Activated T-cell treated with anti-CD3 and anti-CD28 coated beads, Interleukin-2, amount 50 U/mL, for 4 hours (primary cell): ENCODE data around the gene HIRA. TPM values are rescaled to one million over a fixed set of nuclear protein-coding genes. Genes with fewer than 3 reads are reported as not detected.

Experiments
- ATAC-seq, 2 donors: fragments of 200-7000 bp; cut with Tn5 transposase; one replicate each; pipeline ENCODE4 v1.10.0; 2021
- DNase-seq: peaks from one replicate; pipeline ENCODE4 v3.0.0-alpha.2; 2020
- H3K27me3 Mint-ChIP-seq: one replicate; pipeline ENCODE4 v1.8.0; 2021; ENCODE audit warnings: low read depth, mixed read lengths
- H3K36me3 Mint-ChIP-seq: one replicate; pipeline ENCODE4 v1.8.0; 2022; ENCODE audit warnings: mixed read lengths; ENCODE audit not compliant: insufficient read depth
- H3K4me1 Mint-ChIP-seq: one replicate; pipeline ENCODE4 v1.8.0; 2021; ENCODE audit warnings: low read depth, mixed read lengths
- H3K4me3 Mint-ChIP-seq: one replicate; pipeline ENCODE4 v1.8.0; 2021; ENCODE audit warnings: mild to moderate bottlenecking, moderate library complexity, mixed read lengths
- H3K9me3 Mint-ChIP-seq: one replicate; pipeline ENCODE4 v1.8.0; 2021; ENCODE audit warnings: mixed read lengths
- total RNA-seq, 3 donors: library from RNA; stranded (reverse); gene quantifications; one replicate each; pipeline ENCODE4 v1.2.1, GENCODE V29; 2021

HIRA gene
- total RNA-seq, 3 donors from 2014 or later = 36.8 to 41.4 (median 38.2) TPM

GRCh38 chr22:19419464-19420178, 11.9 kb downstream of the HIRA start:
- Mint-ChIP-seq H3K27me3 (no peaks in the 10 kb centered on the region), H3K36me3 (peaks cover 4% of the 10 kb centered on the region), H3K9me3 (no peaks in the 10 kb centered on the region), H3K4me3 (peak overlapping the region; percentile 22), H3K4me1 (peaks cover 64% of the 10 kb centered on the region)
- ATAC-seq (peak; percentile 97 to 98), DNase-seq (no peak)

GRCh38 chr22:19419086-19419463, 12.5 kb downstream of the HIRA start:
- peaks cover 61% of the 10 kb centered on the region for H3K4me1 Mint-ChIP-seq
- no peaks in the 10 kb centered on the region for H3K9me3 Mint-ChIP-seq
- no peaks in the 10 kb centered on the region for H3K27me3 Mint-ChIP-seq
- no peak for ATAC-seq
- DNase-seq = no peak
- no peak overlapping the region for H3K4me3 Mint-ChIP-seq
- H3K36me3 Mint-ChIP-seq = peaks cover 5% of the 10 kb centered on the region

GRCh38 chr22:19412923-19413322, 18.6 kb downstream of the HIRA start:
- H3K36me3 Mint-ChIP-seq = peaks cover 20% of the 10 kb centered on the region
- no peaks in the 10 kb centered on the region for H3K9me3 Mint-ChIP-seq
- no peak overlapping the region for H3K4me3 Mint-ChIP-seq
- DNase-seq (no peak), ATAC-seq (no peak)
- H3K27me3 Mint-ChIP-seq = no peaks in the 10 kb centered on the region
- H3K4me1 Mint-ChIP-seq = peaks cover 20% of the 10 kb centered on the region

GRCh38 chr22:19412478-19412877, 19.1 kb downstream of the HIRA start:
- DNase-seq (no peak), ATAC-seq (no peak)
- H3K9me3 Mint-ChIP-seq = no peaks in the 10 kb centered on the region
- no peak overlapping the region for H3K4me3 Mint-ChIP-seq
- H3K36me3 Mint-ChIP-seq = peaks cover 21% of the 10 kb centered on the region
- H3K4me1 Mint-ChIP-seq = peaks cover 18% of the 10 kb centered on the region
- no peaks in the 10 kb centered on the region for H3K27me3 Mint-ChIP-seq

GRCh38 chr22:19411690-19412045, 19.9 kb downstream of the HIRA start:
- no peaks in the 10 kb centered on the region for H3K27me3 Mint-ChIP-seq
- ATAC-seq (no peak), DNase-seq (no peak)
- H3K4me1 Mint-ChIP-seq = peaks cover 18% of the 10 kb centered on the region
- H3K9me3 Mint-ChIP-seq = no peaks in the 10 kb centered on the region
- peaks cover 25% of the 10 kb centered on the region for H3K36me3 Mint-ChIP-seq
- H3K4me3 Mint-ChIP-seq = no peak overlapping the region

GRCh38 chr22:19410941-19411689, 20.4 kb downstream of the HIRA start:
- DNase-seq = no peak
- H3K9me3 Mint-ChIP-seq = no peaks in the 10 kb centered on the region
- no peak for ATAC-seq
- peaks cover 28% of the 10 kb centered on the region for H3K36me3 Mint-ChIP-seq
- no peak overlapping the region for H3K4me3 Mint-ChIP-seq
- peaks cover 18% of the 10 kb centered on the region for H3K4me1 Mint-ChIP-seq
- H3K27me3 Mint-ChIP-seq = no peaks in the 10 kb centered on the region

GRCh38 chr22:19407649-19408606, 23.6 kb downstream of the HIRA start:
- Mint-ChIP-seq H3K4me3 (no peak overlapping the region), H3K36me3 (peaks cover 44% of the 10 kb centered on the region), H3K27me3 (no peaks in the 10 kb centered on the region), H3K4me1 (peaks cover 8% of the 10 kb centered on the region), H3K9me3 (no peaks in the 10 kb centered on the region)
- ATAC-seq (no peak), DNase-seq (no peak)

GRCh38 chr22:19406846-19407245, 24.7 kb downstream of the HIRA start:
- H3K36me3 Mint-ChIP-seq = peaks cover 45% of the 10 kb centered on the region
- ATAC-seq (no peak), DNase-seq (no peak)
- no peak overlapping the region for H3K4me3 Mint-ChIP-seq
- H3K27me3 Mint-ChIP-seq = no peaks in the 10 kb centered on the region
- H3K9me3 Mint-ChIP-seq = no peaks in the 10 kb centered on the region
- H3K4me1 Mint-ChIP-seq = peaks cover under 1% of the 10 kb centered on the region

- Mint-ChIP-seq H3K4me3 (no peak overlapping the region), H3K4me1 (no peaks in the 10 kb centered on the region), H3K27me3 (no peaks in the 10 kb centered on the region), H3K9me3 (no peaks in the 10 kb centered on the region), H3K36me3 (peaks cover 50% of the 10 kb centered on the region)
- ATAC-seq (no peak), DNase-seq (no peak)
Observed at GRCh38 chr22:19406281-19406811, 25.2 kb downstream of the HIRA start.

GRCh38 chr22:19405652-19406051, 25.9 kb downstream of the HIRA start:
- no peak for DNase-seq
- Mint-ChIP-seq H3K4me3 (no peak overlapping the region), H3K36me3 (peaks cover 55% of the 10 kb centered on the region), H3K27me3 (no peaks in the 10 kb centered on the region), H3K9me3 (no peaks in the 10 kb centered on the region), H3K4me1 (no peaks in the 10 kb centered on the region)
- ATAC-seq = no peak

GRCh38 chr22:19405133-19405532, 26.4 kb downstream of the HIRA start:
- H3K27me3 Mint-ChIP-seq = no peaks in the 10 kb centered on the region
- no peak overlapping the region for H3K4me3 Mint-ChIP-seq
- ATAC-seq (no peak), DNase-seq (no peak)
- no peaks in the 10 kb centered on the region for H3K4me1 Mint-ChIP-seq
- no peaks in the 10 kb centered on the region for H3K9me3 Mint-ChIP-seq
- peaks cover 60% of the 10 kb centered on the region for H3K36me3 Mint-ChIP-seq

GRCh38 chr22:19404676-19405075, 26.9 kb downstream of the HIRA start:
- ATAC-seq (no peak), DNase-seq (no peak)
- H3K36me3 Mint-ChIP-seq = peaks cover 58% of the 10 kb centered on the region
- H3K4me1 Mint-ChIP-seq = no peaks in the 10 kb centered on the region
- H3K4me3 Mint-ChIP-seq = no peak overlapping the region
- H3K27me3 Mint-ChIP-seq = no peaks in the 10 kb centered on the region
- H3K9me3 Mint-ChIP-seq = no peaks in the 10 kb centered on the region

GRCh38 chr22:19402642-19403191, 28.8 kb downstream of the HIRA start:
- no peaks in the 10 kb centered on the region for H3K9me3 Mint-ChIP-seq
- H3K27me3 Mint-ChIP-seq = no peaks in the 10 kb centered on the region
- H3K4me1 Mint-ChIP-seq = no peaks in the 10 kb centered on the region
- ATAC-seq (no peak), DNase-seq (no peak)
- H3K36me3 Mint-ChIP-seq = peaks cover 57% of the 10 kb centered on the region
- no peak overlapping the region for H3K4me3 Mint-ChIP-seq

- Mint-ChIP-seq H3K9me3 (no peaks in the 10 kb centered on the region), H3K4me1 (no peaks in the 10 kb centered on the region), H3K36me3 (peaks cover 56% of the 10 kb centered on the region), H3K4me3 (no peak overlapping the region), H3K27me3 (no peaks in the 10 kb centered on the region)
- ATAC-seq = no peak
- no peak for DNase-seq
Observed at GRCh38 chr22:19401483-19401882, 30.1 kb downstream of the HIRA start.
